ENCODE results near the gene ANKRD17.

The ANKRD17 gene

GRCh38 chr4:73258686-73259570 is at the start of gene ANKRD17 (continued):
- TF ChIP-seq, protein P1, sequence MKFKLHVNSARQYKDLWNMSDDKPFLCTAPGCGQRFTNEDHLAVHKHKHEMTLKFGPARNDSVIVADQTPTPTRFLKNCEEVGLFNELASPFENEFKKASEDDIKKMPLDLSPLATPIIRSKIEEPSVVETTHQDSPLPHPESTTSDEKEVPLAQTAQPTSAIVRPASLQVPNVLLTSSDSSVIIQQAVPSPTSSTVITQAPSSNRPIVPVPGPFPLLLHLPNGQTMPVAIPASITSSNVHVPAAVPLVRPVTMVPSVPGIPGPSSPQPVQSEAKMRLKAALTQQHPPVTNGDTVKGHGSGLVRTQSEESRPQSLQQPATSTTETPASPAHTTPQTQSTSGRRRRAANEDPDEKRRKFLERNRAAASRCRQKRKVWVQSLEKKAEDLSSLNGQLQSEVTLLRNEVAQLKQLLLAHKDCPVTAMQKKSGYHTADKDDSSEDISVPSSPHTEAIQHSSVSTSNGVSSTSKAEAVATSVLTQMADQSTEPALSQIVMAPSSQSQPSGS (tag by site-specific recombination; IDR thresholded peaks at IDR 0.05; ENCODE audit: low read depth) = peak; percentile 18; the same call in 1 of the 2 replicates
- peak; percentile 71 for TF ChIP-seq ZBTB21 (tag by site-specific recombination; IDR thresholded peaks at IDR 0.05)
- TF ChIP-seq ZFP69B (tag by site-specific recombination; IDR thresholded peaks at IDR 0.05) = peak; percentile 54; the same call in 1 of the 2 replicates
- peak; percentile 36; the same call in 1 of the 2 replicates for TF ChIP-seq ZBTB44 (tag by site-specific recombination; IDR thresholded peaks at IDR 0.05)
- no peak for TF ChIP-seq ZNF174 (tag by site-specific recombination; IDR thresholded peaks at IDR 0.05)
- TF ChIP-seq, protein P2, sequence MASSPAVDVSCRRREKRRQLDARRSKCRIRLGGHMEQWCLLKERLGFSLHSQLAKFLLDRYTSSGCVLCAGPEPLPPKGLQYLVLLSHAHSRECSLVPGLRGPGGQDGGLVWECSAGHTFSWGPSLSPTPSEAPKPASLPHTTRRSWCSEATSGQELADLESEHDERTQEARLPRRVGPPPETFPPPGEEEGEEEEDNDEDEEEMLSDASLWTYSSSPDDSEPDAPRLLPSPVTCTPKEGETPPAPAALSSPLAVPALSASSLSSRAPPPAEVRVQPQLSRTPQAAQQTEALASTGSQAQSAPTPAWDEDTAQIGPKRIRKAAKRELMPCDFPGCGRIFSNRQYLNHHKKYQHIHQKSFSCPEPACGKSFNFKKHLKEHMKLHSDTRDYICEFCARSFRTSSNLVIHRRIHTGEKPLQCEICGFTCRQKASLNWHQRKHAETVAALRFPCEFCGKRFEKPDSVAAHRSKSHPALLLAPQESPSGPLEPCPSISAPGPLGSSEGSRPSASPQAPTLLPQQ (tag by site-specific recombination; IDR thresholded peaks at IDR 0.05) = 0 out of 2 replicates have a peak, but pooled peaks have one; percentile 37
- TF ChIP-seq PATZ1 (tag by site-specific recombination; IDR thresholded peaks at IDR 0.05) = peak; percentile 31
- TF ChIP-seq, protein P3, sequence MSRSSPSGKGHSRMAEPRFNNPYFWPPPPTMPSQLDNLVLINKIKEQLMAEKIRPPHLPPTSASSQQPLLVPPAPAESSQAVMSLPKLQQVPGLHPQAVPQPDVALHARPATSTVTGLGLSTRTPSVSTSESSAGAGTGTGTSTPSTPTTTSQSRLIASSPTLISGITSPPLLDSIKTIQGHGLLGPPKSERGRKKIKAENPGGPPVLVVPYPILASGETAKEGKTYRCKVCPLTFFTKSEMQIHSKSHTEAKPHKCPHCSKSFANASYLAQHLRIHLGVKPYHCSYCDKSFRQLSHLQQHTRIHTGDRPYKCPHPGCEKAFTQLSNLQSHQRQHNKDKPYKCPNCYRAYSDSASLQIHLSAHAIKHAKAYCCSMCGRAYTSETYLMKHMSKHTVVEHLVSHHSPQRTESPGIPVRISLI (tag by site-specific recombination; IDR thresholded peaks at IDR 0.05) = no peak
- TF ChIP-seq KLF17 (tag by site-specific recombination; IDR thresholded peaks at IDR 0.05) = 0 out of 2 replicates have a peak, but pooled peaks have one; percentile 33
- TF ChIP-seq, protein P4, sequence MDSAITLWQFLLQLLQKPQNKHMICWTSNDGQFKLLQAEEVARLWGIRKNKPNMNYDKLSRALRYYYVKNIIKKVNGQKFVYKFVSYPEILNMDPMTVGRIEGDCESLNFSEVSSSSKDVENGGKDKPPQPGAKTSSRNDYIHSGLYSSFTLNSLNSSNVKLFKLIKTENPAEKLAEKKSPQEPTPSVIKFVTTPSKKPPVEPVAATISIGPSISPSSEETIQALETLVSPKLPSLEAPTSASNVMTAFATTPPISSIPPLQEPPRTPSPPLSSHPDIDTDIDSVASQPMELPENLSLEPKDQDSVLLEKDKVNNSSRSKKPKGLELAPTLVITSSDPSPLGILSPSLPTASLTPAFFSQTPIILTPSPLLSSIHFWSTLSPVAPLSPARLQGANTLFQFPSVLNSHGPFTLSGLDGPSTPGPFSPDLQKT (IDR thresholded peaks at IDR 0.05; ENCODE audit: borderline replicate concordance, low read depth, low read length) = peak; percentile 30; the same call in 1 of the 2 replicates
- peak; percentile 45; the same call in 1 of the 2 replicates for TF ChIP-seq ZNF2 (tag by site-specific recombination; IDR thresholded peaks at IDR 0.05)
- TF ChIP-seq ZXDB (tag by site-specific recombination; IDR thresholded peaks at IDR 0.05) = peak; percentile 89
- TF ChIP-seq ZNF169 (tag by site-specific recombination; IDR thresholded peaks at IDR 0.05) = no peak
- TF ChIP-seq ZNF350 (tag by site-specific recombination; IDR thresholded peaks at IDR 0.05) = no peak
- peak; percentile 79 for TF ChIP-seq ZNF600 (tag by site-specific recombination; IDR thresholded peaks at IDR 0.05)
- TF ChIP-seq SCRT1 (tag by site-specific recombination; IDR thresholded peaks at IDR 0.05; ENCODE audit: borderline replicate concordance) = no peak
- TF ChIP-seq ZNF501 (tag by site-specific recombination; IDR thresholded peaks at IDR 0.05) = peak; percentile 75; the same call in 1 of the 2 replicates
- no peak for TF ChIP-seq ZNF37A (tag by site-specific recombination; IDR thresholded peaks at IDR 0.05)
- TF ChIP-seq ZNF629 (tag by site-specific recombination; IDR thresholded peaks at IDR 0.05) = peak; percentile 88
- TF ChIP-seq ZNF366 (tag by site-specific recombination; conservative IDR thresholded peaks at IDR 0.05) = peak; percentile 98
- peak; percentile 62 for TF ChIP-seq ZNF335 (tag by site-specific recombination; conservative IDR thresholded peaks at IDR 0.05)
- TF ChIP-seq GLIS1 (tag by site-specific recombination; IDR thresholded peaks at IDR 0.05) = peak; percentile 18; the same call in 1 of the 2 replicates
- TF ChIP-seq ZSCAN30 (tag by site-specific recombination; IDR thresholded peaks at IDR 0.05) = peak; percentile 83; the same call in 1 of the 2 replicates
- peak; percentile 65; the same call in 1 of the 2 replicates for TF ChIP-seq WT1 (tag by site-specific recombination; IDR thresholded peaks at IDR 0.05)
- TF ChIP-seq KLF1 (tag by site-specific recombination; IDR thresholded peaks at IDR 0.05) = no peak
- TF ChIP-seq ZBTB48 (tag by site-specific recombination; IDR thresholded peaks at IDR 0.05) = peak; percentile 17; the same call in 1 of the 2 replicates
- peak; percentile 64 for TF ChIP-seq SP2 (tag by site-specific recombination; IDR thresholded peaks at IDR 0.05)
- TF ChIP-seq ZNF561 (tag by site-specific recombination; IDR thresholded peaks at IDR 0.05; ENCODE audit: borderline replicate concordance) = no peak
